ENCODE data around the gene RAB8B.

RAB8B gene

GRCh38 chr15:63312286-63312685 is 122.9 kb downstream of the RAB8B start:
- no peak for TF ChIP-seq CTCF (IDR thresholded peaks at IDR 0.05)

GRCh38 chr15:63313825-63314224 is 124.4 kb downstream of the RAB8B start:
- TF ChIP-seq CTCF (IDR thresholded peaks at IDR 0.05) = no peak

GRCh38 chr15:63314409-63314808 is 125.0 kb downstream of the RAB8B start:
- no peak for TF ChIP-seq CTCF (IDR thresholded peaks at IDR 0.05)
